HepG2 (cell line): Measurements from ENCODE around the gene ALDH4A1. TPM values are rescaled to one million over a fixed set of nuclear protein-coding genes. Genes with fewer than 3 reads are reported as not detected.

Source experiments
- ATAC-seq: fragments of 200-7000 bp; cut with Tn5 transposase; 3 replicates; pipeline ENCODE4 v1.9.1; 2020; ENCODE audit warnings: mild to moderate bottlenecking, moderate library complexity
- Bru-seq: library from RNA; stranded (reverse); fragments of 400-500 nt; gene quantifications from one replicate; lab custom pipeline; 2021; lab: Mats Ljungman, UMichigan
- BruChase-seq, 2 experiments: library from RNA; stranded (reverse); fragments of 400-500 nt; gene quantifications; one replicate each; lab custom pipeline; 2021; lab: Mats Ljungman, UMichigan
- BruUV-seq: library from RNA; stranded (reverse); fragments of 400-500 nt; replicated peaks from 2 replicates; lab custom pipeline; 2021; lab: Mats Ljungman, UMichigan
- CTCF ChIA-PET: fragments of 300-600 bp; formaldehyde crosslinking; extraction: SDS; loops from one replicate; lab custom pipeline; 2021; ENCODE audit warnings: low total read pairs, inconsistent platforms, low intra/inter-chr PET ratio; lab: Yijun Ruan, JAX
- POLR2A ChIA-PET: fragments of 350-600 bp; sonication (Branson Sonifier 250); formaldehyde crosslinking; loops from one replicate; lab custom pipeline; 2020; ENCODE audit warnings: antibody characterized with exemption, inconsistent platforms; lab: Yijun Ruan, JAX
- DNase-seq: peaks from one replicate; pipeline ENCODE4 v3.0.0-alpha.2; 2015; ENCODE audit warnings: low spot score
- FAIRE-seq: peaks from 3 replicates; lab custom pipeline; 2011; peaks lifted over from hg19 to GRCh38; lab: Jason Lieb, UNC
- H2AFZ ChIP-seq: one replicate; pipeline ENCODE4 v1.6.1; 2011; ENCODE audit warnings: low read length, inconsistent platforms
- H3K27ac ChIP-seq: fragments of 300-600 bp; 3 replicates; pipeline ENCODE4 v1.8.0; 2011; ENCODE audit warnings: mixed run types, mild to moderate bottlenecking, mixed read lengths, low read length, inconsistent platforms; ENCODE audit not compliant: insufficient read depth; ENCODE audit errors: extremely low read length
- H3K27me3 ChIP-seq, 2 experiments: fragments of 200-600 bp in 1 of 2; 2 replicates in 1 of 2; 3 replicates in 1 of 2; pipeline versions ENCODE4 v1.6.0 to v1.8.0; 2011; ENCODE audit warnings: low read length in 2 of 2, mild to moderate bottlenecking in 2 of 2, moderate library complexity in 2 of 2, inconsistent platforms in 1 of 2; ENCODE audit not compliant: insufficient read depth in 2 of 2, control insufficient read depth in 1 of 2
- H3K36me3 ChIP-seq, 2 experiments: fragments of 200-600 bp in 1 of 2; replicated peaks in 1 of 2; 2 replicates in 1 of 2; 3 replicates in 1 of 2; pipeline versions ENCODE4 v1.5.1 to v1.8.0; 2011; ENCODE audit warnings: low read length in 2 of 2, inconsistent platforms in 1 of 2; ENCODE audit not compliant: insufficient read depth in 2 of 2, control insufficient read depth in 1 of 2
- H3K4me1 ChIP-seq: 2 replicates; pipeline ENCODE4 v1.5.1; 2012; ENCODE audit warnings: low read length, inconsistent platforms; ENCODE audit not compliant: insufficient read depth
- H3K4me2 ChIP-seq: 2 replicates; pipeline ENCODE4 v1.6.0; 2011; ENCODE audit warnings: low read depth, low read length, inconsistent platforms
- H3K4me3 ChIP-seq, 3 experiments: fragments of 200-600 bp in 1 of 3; sonication (generic), shearing (Covaris generic) in 1 of 3; replicated peaks in 1 of 3; 2 replicates each; pipeline ENCODE4 v1.5.1; 2011 to 2016; ENCODE audit warnings: low read length in 3 of 3, inconsistent platforms in 2 of 3, low read depth in 2 of 3, mild to moderate bottlenecking in 2 of 3, control low read depth in 1 of 3, mixed read lengths in 1 of 3; ENCODE audit not compliant: insufficient read depth in 1 of 3
- H3K79me2 ChIP-seq: one replicate; pipeline ENCODE4 v1.6.1; 2011; ENCODE audit warnings: low read length, inconsistent platforms; ENCODE audit not compliant: insufficient read depth
- H3K9ac ChIP-seq: 2 replicates; pipeline ENCODE4 v1.6.0; 2011; ENCODE audit warnings: mild to moderate bottlenecking, low read depth, low read length, inconsistent platforms; ENCODE audit not compliant: insufficient read depth
- H3K9me3 ChIP-seq: 2 replicates; pipeline ENCODE4 v1.5.1; 2012; ENCODE audit warnings: mild to moderate bottlenecking, low read length
- H4K20me1 ChIP-seq: 2 replicates; pipeline ENCODE4 v1.6.0; 2011; ENCODE audit warnings: inconsistent platforms, mild to moderate bottlenecking, low read length, moderate library complexity; ENCODE audit not compliant: insufficient read depth
- AGO2 ChIP-seq: fragments of 200-400 bp; formaldehyde crosslinking; optimal IDR thresholded peaks from 2 replicates; pipeline ENCODE3; 2017; ENCODE audit warnings: mild to moderate bottlenecking, low read depth, low read length, moderate library complexity
- AHR ChIP-seq: IDR thresholded peaks from 2 replicates; pipeline ENCODE4 v1.6.1; 2018; ENCODE audit warnings: missing genetic modification reagents, missing compliant biosample characterization
- EHMT2 ChIP-seq: fragments of 200-600 bp; sonication (generic); IDR thresholded peaks from 2 replicates; pipeline ENCODE4 v1.7.0; 2017; ENCODE audit warnings: antibody characterized with exemption, low read depth, low read length, borderline replicate concordance
- HDAC1 ChIP-seq: sonication (generic); formaldehyde crosslinking; IDR thresholded peaks from 2 replicates; pipeline ENCODE4 v1.5.1; 2020; ENCODE audit warnings: mild to moderate bottlenecking, missing genetic modification reagents
- HNF4G ChIP-seq, 2 experiments: sonication (generic) in 1 of 2; formaldehyde crosslinking in 1 of 2; IDR thresholded peaks; 2 replicates each; pipeline versions ENCODE4 v1.4.0 to v1.6.1; 2011 to 2020; ENCODE audit warnings: borderline replicate concordance in 2 of 2, low read depth in 2 of 2, mild to moderate bottlenecking in 2 of 2, low read length in 1 of 2, missing genetic modification reagents in 1 of 2, moderate library complexity in 1 of 2
- JUNB ChIP-seq: sonication (generic); formaldehyde crosslinking; IDR thresholded peaks from 2 replicates; pipeline ENCODE4 v1.8.0; 2022; ENCODE audit warnings: missing genetic modification reagents, mild to moderate bottlenecking, borderline replicate concordance
- MIER3 ChIP-seq: IDR thresholded peaks from 2 replicates; pipeline ENCODE4 v1.6.1; 2016; ENCODE audit warnings: missing compliant biosample characterization, borderline replicate concordance
- RAD51 ChIP-seq: fragments of 450-650 bp; IDR thresholded peaks from 2 replicates; pipeline ENCODE4 v1.6.1; 2016; ENCODE audit warnings: borderline replicate concordance
- RNF2 ChIP-seq: fragments of 450-650 bp; conservative IDR thresholded peaks from 2 replicates; pipeline ENCODE4 v1.6.1; 2016; ENCODE audit warnings: low read depth
- SOX13 ChIP-seq, 3 experiments: fragments of 450-650 bp in 1 of 3; sonication (generic) in 1 of 3; formaldehyde crosslinking in 1 of 3; IDR thresholded peaks in 2 of 3; conservative IDR thresholded peaks in 1 of 3; 2 replicates each; pipeline versions ENCODE4 v1.5.0 to v1.6.1; 2016 to 2020; ENCODE audit warnings: antibody characterized with exemption in 1 of 3, mild to moderate bottlenecking in 1 of 3, missing compliant biosample characterization in 1 of 3, missing genetic modification reagents in 1 of 3, moderate library complexity in 1 of 3
- UBTF ChIP-seq: sonication (generic); formaldehyde crosslinking; IDR thresholded peaks from 2 replicates; pipeline ENCODE4 v1.4.0; 2020; ENCODE audit warnings: mild to moderate bottlenecking, missing genetic modification reagents
- ZNF17 ChIP-seq: sonication (generic); formaldehyde crosslinking; IDR thresholded peaks from 2 replicates; pipeline ENCODE4 v1.5.0; 2020; ENCODE audit warnings: mild to moderate bottlenecking, missing genetic modification reagents
- ZNF296 ChIP-seq: sonication (generic); formaldehyde crosslinking; conservative IDR thresholded peaks from 2 replicates; pipeline ENCODE4 v1.5.0; 2020; ENCODE audit warnings: mild to moderate bottlenecking, missing genetic modification reagents
- ZNF44 ChIP-seq: sonication (generic); formaldehyde crosslinking; IDR thresholded peaks from 2 replicates; pipeline ENCODE4 v1.5.1; 2020; ENCODE audit warnings: mild to moderate bottlenecking, missing genetic modification reagents
- ZNF7 ChIP-seq: IDR thresholded peaks from 2 replicates; pipeline ENCODE4 v1.6.1; 2016; ENCODE audit warnings: missing biosample characterization, missing genetic modification reagents
- WGBS: methylation state at CpG from one replicate; pipeline ENCODE4 v1.1.6; 2017; ENCODE audit warnings: low lambda C conversion rate; 5-methylcytosine and 5-hydroxymethylcytosine counted together
- in situ Hi-C: cut with HindIII; loops from 2 replicates; pipeline ENCODE4 v1.10.0; 2017; ENCODE audit warnings: low pct_unique_long_range_greater_than_20kb; ENCODE audit not compliant: extremely low pct_ligation_motif_present
- intact Hi-C: fragments of 100-400 bp; cut with micrococcal nuclease; formaldehyde crosslinking; loops from one replicate; pipeline ENCODE4 v1.10.0; 2022; ENCODE audit not compliant: unreplicated experiment
- long read RNA-seq, 2 experiments: library from RNA in 1 of 2; library from polyadenylated mRNA in 1 of 2; stranded (forward) in 1 of 2; unstranded in 1 of 2; transcript quantifications; one replicate each; pipeline ENCODE4 v2.0.0, GENCODE V29; 2019 to 2022
- polyA minus RNA-seq, 3 experiments: library from RNA; depleted of rRNA, polyadenylated mRNA; stranded (reverse); fragments of >200 nt; gene quantifications; 2 replicates each; pipeline ENCODE4 v1.2.3, GENCODE V29; 2011; ENCODE audit warnings: low replicate concordance in 1 of 3
- polyA plus RNA-seq, 8 experiments: library from polyadenylated mRNA; depleted of rRNA in 3 of 8; stranded (reverse) in 7 of 8; unstranded in 1 of 8; fragments of >200 nt; fragmentation: Illumina TruSeq in 4 of 8; extraction: Trizol in 4 of 8; gene quantifications; 2 replicates each; pipeline versions ENCODE4 v1.2.1 to v1.2.3, GENCODE V29; 2011 to 2016; ENCODE audit warnings: low read depth in 4 of 8, missing spikeins in 1 of 8, mixed read lengths in 1 of 8; ENCODE audit not compliant: insufficient read depth in 1 of 8
- total RNA-seq, 5 experiments: library from RNA; depleted of rRNA; stranded (reverse); fragments of >200 nt; fragmentation: Illumina TruSeq; extraction: Trizol; gene quantifications; 2 replicates each; pipeline ENCODE4 v1.2.3, GENCODE V29; 2016; ENCODE audit warnings: low read depth in 1 of 5

The ALDH4A1 gene
- 58.5 and 76.4 TPM in 2 replicates for total RNA-seq (2016; rRNA removed; fragmentation: Illumina TruSeq; extraction: Trizol)
- 7.2 and 7.7 TPM in 2 replicates for total RNA-seq (2016; cell fraction: cytosol; rRNA removed; fragmentation: Illumina TruSeq; extraction: Trizol; ENCODE audit: low read depth)
- total RNA-seq (2016; cell fraction: insoluble cytoplasmic fraction; rRNA removed; fragmentation: Illumina TruSeq; extraction: Trizol), result 53.0 and 79.3 TPM in 2 replicates
- total RNA-seq (2016; cell fraction: membrane; rRNA removed; fragmentation: Illumina TruSeq; extraction: Trizol), result 22.0 and 22.8 TPM in 2 replicates
- 52.1 and 60.8 TPM in 2 replicates for total RNA-seq (2016; cell fraction: nucleus; rRNA removed; fragmentation: Illumina TruSeq; extraction: Trizol)
- polyA plus RNA-seq (2011; rRNA removed), result 229 and 240 TPM in 2 replicates
- 210 and 362 TPM in 2 replicates for polyA plus RNA-seq (2011; cell fraction: cytosol; rRNA removed)
- polyA plus RNA-seq (2011; cell fraction: nucleus; rRNA removed), result 328 and 432 TPM in 2 replicates
- 87.2 and 88.3 TPM in 2 replicates for polyA plus RNA-seq (2012)
- 7.1 and 8.1 TPM in 2 replicates for polyA plus RNA-seq (2016; cell fraction: cytosol; fragmentation: Illumina TruSeq; extraction: Trizol; ENCODE audit: low read depth)
- polyA plus RNA-seq (2016; cell fraction: insoluble cytoplasmic fraction; fragmentation: Illumina TruSeq; extraction: Trizol; ENCODE audit: low read depth), result 53.0 and 59.0 TPM in 2 replicates
- polyA plus RNA-seq (2016; cell fraction: membrane; fragmentation: Illumina TruSeq; extraction: Trizol; ENCODE audit: low read depth), result 16.0 and 17.1 TPM in 2 replicates
- 91.4 and 94.6 TPM in 2 replicates for polyA plus RNA-seq (2016; cell fraction: nucleus; fragmentation: Illumina TruSeq; extraction: Trizol; ENCODE audit: insufficient read depth, low read depth)
- polyA minus RNA-seq (2011; rRNA and poly(A)+ RNA removed; ENCODE audit: low replicate concordance), result 12.3 and 373 TPM in 2 replicates
- polyA minus RNA-seq (2011; cell fraction: cytosol; rRNA and poly(A)+ RNA removed), result 140 and 148 TPM in 2 replicates
- polyA minus RNA-seq (2011; cell fraction: nucleus; rRNA and poly(A)+ RNA removed), result 129 and 138 TPM in 2 replicates
- Bru-seq, nascent RNA, result percentile 85 among the genes with signal in this experiment
- percentile 98 among the genes with signal in this experiment for BruChase-seq, experiment 1, labeled RNA remaining after a 6-hour chase
- BruChase-seq, experiment 2, labeled RNA remaining after a 2-hour chase, result percentile 96 among the genes with signal in this experiment
- long read RNA-seq, experiment 1, transcript ALDH4A1-202 (15 exons, 3,363 nt), result major isoform, 34 of 98 reads
- long read RNA-seq, experiment 1, partial matches to known transcripts, result 47 of 98 reads
- long read RNA-seq, experiment 1, other reads (novel, unspliced or antisense), result 12 of 98 reads
- long read RNA-seq, experiment 2, transcript ALDH4A1-206 (14 exons, 2,957 nt), result minor isoform, 9 of 218 reads
- long read RNA-seq, experiment 2, transcript ALDH4A1-202 (15 exons, 3,363 nt), result major isoform, 80 of 218 reads
- long read RNA-seq, experiment 2, partial matches to known transcripts, result 73 of 218 reads
- long read RNA-seq, experiment 2, other reads (novel, unspliced or antisense), result 56 of 218 reads

- intact Hi-C loops (no loop called here), in situ Hi-C loops (no loop called here)
- DNase-seq (peak; percentile 98), FAIRE-seq (peak; percentile 99), ATAC-seq (peak; percentile 89)
- Histone ChIP-seq H2AFZ (peak within 1 kb of the TSS; percentile 75), H3K79me2 (peaks cover 34% of the 10 kb centered on the region), H3K9ac (peak within 1 kb of the TSS; percentile 89), H3K36me3 (peaks cover 7 to 12% of the 10 kb centered on the region in 2 experiments; a peak in 4 of 5 replicates), H3K4me2 (peak within 1 kb of the TSS; percentile 97), H3K4me1 (peaks cover 45% of the 10 kb centered on the region), H3K27ac (peak within 1 kb of the TSS; percentile 95), H3K4me3 (peak within 1 kb of the TSS; percentile 81 to 95 (median 94)), H4K20me1 (peaks cover 2% of the 10 kb centered on the region; the same call in 1 of the 2 replicates), H3K9me3 (no peaks in the 10 kb centered on the region), H3K27me3 (no peaks in the 10 kb centered on the region)
- 2% methylated on average over 10 of the region's 55 CpGs for WGBS
- ChIA-PET POLR2A (interaction anchor here (0.6 to 3.2 kb wide), 14 partner anchors 9 to 312 kb away, joined by 3 to 13 read pairs (median 4); no protein-coding TSS in a partner anchor), CTCF (interaction anchor here (1.0 to 1.7 kb wide), 2 partner anchors 19 to 167 kb away, joined by 3 to 5 read pairs; no protein-coding TSS in a partner anchor)
- BruUV-seq, result no TSS peak
- TF ChIP-seq SOX13 (IDR thresholded peaks at IDR 0.05), result no peak
- no peak for TF ChIP-seq SOX13 (CRISPR knock-in tag; conservative IDR thresholded peaks at IDR 0.05 in 1 of 2, IDR thresholded peaks at IDR 0.05 in 1 of 2)
- TF ChIP-seq ZNF7 (CRISPR knock-in tag), result no peak
- TF ChIP-seq JUNB (CRISPR knock-in tag), result no peak
- no peak for TF ChIP-seq ZNF296 (CRISPR knock-in tag)
- TF ChIP-seq HNF4G (IDR thresholded peaks at IDR 0.05; ENCODE audit: borderline replicate concordance, low read depth, low read length), result no peak
- TF ChIP-seq HNF4G (CRISPR knock-in tag; IDR thresholded peaks at IDR 0.05; ENCODE audit: borderline replicate concordance, low read depth), result no peak
- no peak for TF ChIP-seq MIER3
- no peak for TF ChIP-seq ZNF17 (CRISPR knock-in tag)
- peak; percentile 73 for TF ChIP-seq RAD51
- TF ChIP-seq RNF2, result peak; percentile 76
- peak; percentile 83 for TF ChIP-seq UBTF (CRISPR knock-in tag)
- TF ChIP-seq AGO2, result no peak
- TF ChIP-seq EHMT2, result no peak
- TF ChIP-seq AHR (CRISPR knock-in tag), result no peak
- peak; percentile 89 for TF ChIP-seq HDAC1 (CRISPR knock-in tag)
- TF ChIP-seq ZNF44 (CRISPR knock-in tag), result no peak
Observed at GRCh38 chr1:18902523-18903290, at the start of gene ALDH4A1. Gene ALDH4A1 (minus strand): TSS chr1:18902555. CDS start chr1:18902523, 32 bp downstream.
